HEK293 (cell line): ENCODE data around the gene NAT16.

ENCODE experiments used
- YY2 ChIP-seq: fragments of 450-650 bp; formaldehyde crosslinking; IDR thresholded peaks from 2 replicates; pipeline ENCODE4 v1.5.1; 2016; ENCODE audit warnings: missing biosample characterization, missing genetic modification characterization
- ZNF121 ChIP-seq: fragments of 450-650 bp; formaldehyde crosslinking; IDR thresholded peaks from 2 replicates; pipeline ENCODE4 v1.5.1; 2016; ENCODE audit warnings: missing biosample characterization, missing genetic modification characterization
- ZNF501 ChIP-seq: fragments of 450-650 bp; formaldehyde crosslinking; IDR thresholded peaks from 2 replicates; pipeline ENCODE4 v1.5.1; 2016; ENCODE audit warnings: missing biosample characterization, missing genetic modification characterization
- ZNF530 ChIP-seq: fragments of 450-650 bp; formaldehyde crosslinking; IDR thresholded peaks from 2 replicates; pipeline ENCODE4 v1.5.1; 2016; ENCODE audit warnings: low read depth, missing biosample characterization, missing genetic modification characterization
- ZNF558 ChIP-seq: fragments of 450-650 bp; formaldehyde crosslinking; IDR thresholded peaks from 2 replicates; pipeline ENCODE4 v1.5.1; 2016; ENCODE audit warnings: missing biosample characterization, missing genetic modification characterization
- ZNF561 ChIP-seq: fragments of 450-650 bp; IDR thresholded peaks from 2 replicates; pipeline ENCODE4 v1.5.1; 2018; ENCODE audit warnings: missing biosample characterization, missing genetic modification characterization, borderline replicate concordance
- ZNF621 ChIP-seq: fragments of 450-650 bp; formaldehyde crosslinking; IDR thresholded peaks from 2 replicates; pipeline ENCODE4 v1.5.1; 2017; ENCODE audit warnings: missing biosample characterization, missing genetic modification characterization
- TF ChIP-seq, protein P1 (sequence below): fragments of 450-650 bp; formaldehyde crosslinking; IDR thresholded peaks from 2 replicates; pipeline ENCODE4 v1.5.1; 2016; ENCODE audit warnings: missing biosample characterization, missing genetic modification characterization
- TF ChIP-seq, protein P2 (sequence below): fragments of 450-650 bp; formaldehyde crosslinking; IDR thresholded peaks from 2 replicates; pipeline ENCODE4 v1.5.1; 2016; ENCODE audit warnings: missing biosample characterization, missing genetic modification characterization
- TF ChIP-seq, protein P3 (sequence below): fragments of 450-650 bp; formaldehyde crosslinking; IDR thresholded peaks from 2 replicates; pipeline ENCODE4 v1.5.1; 2016; ENCODE audit warnings: missing biosample characterization, missing genetic modification characterization
- TF ChIP-seq, protein P4 (sequence below): fragments of 450-650 bp; formaldehyde crosslinking; IDR thresholded peaks from 2 replicates; pipeline ENCODE4 v1.5.1; 2016; ENCODE audit warnings: missing biosample characterization, missing genetic modification characterization
- TF ChIP-seq, protein P5 (sequence below): fragments of 450-650 bp; formaldehyde crosslinking; IDR thresholded peaks from 2 replicates; pipeline ENCODE4 v1.5.1; 2016; ENCODE audit warnings: missing biosample characterization, missing genetic modification characterization
- TF ChIP-seq, protein P6 (sequence below): fragments of 450-650 bp; formaldehyde crosslinking; IDR thresholded peaks from 2 replicates; pipeline ENCODE4 v1.5.1; 2016; ENCODE audit warnings: missing biosample characterization, missing genetic modification characterization

DNA sequence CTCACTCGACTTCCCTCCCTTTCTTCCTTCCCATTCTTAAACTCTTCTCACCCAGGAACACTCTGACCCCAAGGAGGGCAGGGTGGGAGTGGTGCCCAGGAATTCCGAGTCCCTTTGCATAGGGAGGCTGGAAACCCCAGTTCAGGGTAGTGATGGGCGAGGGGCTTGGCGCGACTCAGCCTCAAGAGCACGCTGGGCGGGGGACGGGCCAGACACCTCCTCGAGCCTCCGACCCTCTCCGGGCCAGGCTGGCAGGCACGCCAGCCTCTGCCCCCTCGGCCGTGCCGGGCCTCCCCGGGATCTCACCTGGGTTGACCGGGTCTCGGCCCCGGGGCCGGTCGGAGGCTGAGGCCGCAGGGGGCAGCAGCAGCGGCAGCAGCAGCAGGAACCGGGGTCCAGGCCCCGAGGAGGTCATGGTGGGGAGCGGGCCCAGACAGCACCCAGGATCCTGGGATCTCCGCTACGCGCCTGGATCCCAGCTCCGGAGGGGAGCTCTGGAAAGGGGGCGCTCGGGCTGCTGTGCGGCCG lies 36.8 kb upstream of the NAT16 start:
- TF ChIP-seq, protein P1, sequence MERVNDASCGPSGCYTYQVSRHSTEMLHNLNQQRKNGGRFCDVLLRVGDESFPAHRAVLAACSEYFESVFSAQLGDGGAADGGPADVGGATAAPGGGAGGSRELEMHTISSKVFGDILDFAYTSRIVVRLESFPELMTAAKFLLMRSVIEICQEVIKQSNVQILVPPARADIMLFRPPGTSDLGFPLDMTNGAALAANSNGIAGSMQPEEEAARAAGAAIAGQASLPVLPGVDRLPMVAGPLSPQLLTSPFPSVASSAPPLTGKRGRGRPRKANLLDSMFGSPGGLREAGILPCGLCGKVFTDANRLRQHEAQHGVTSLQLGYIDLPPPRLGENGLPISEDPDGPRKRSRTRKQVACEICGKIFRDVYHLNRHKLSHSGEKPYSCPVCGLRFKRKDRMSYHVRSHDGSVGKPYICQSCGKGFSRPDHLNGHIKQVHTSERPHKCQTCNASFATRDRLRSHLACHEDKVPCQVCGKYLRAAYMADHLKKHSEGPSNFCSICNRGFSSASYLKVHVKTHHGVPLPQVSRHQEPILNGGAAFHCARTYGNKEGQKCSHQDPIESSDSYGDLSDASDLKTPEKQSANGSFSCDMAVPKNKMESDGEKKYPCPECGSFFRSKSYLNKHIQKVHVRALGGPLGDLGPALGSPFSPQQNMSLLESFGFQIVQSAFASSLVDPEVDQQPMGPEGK, result no peak
- no peak for TF ChIP-seq ZNF530
- no peak for TF ChIP-seq ZNF121
- no peak for TF ChIP-seq ZNF558 (tag by site-specific recombination)
- TF ChIP-seq, protein P2, sequence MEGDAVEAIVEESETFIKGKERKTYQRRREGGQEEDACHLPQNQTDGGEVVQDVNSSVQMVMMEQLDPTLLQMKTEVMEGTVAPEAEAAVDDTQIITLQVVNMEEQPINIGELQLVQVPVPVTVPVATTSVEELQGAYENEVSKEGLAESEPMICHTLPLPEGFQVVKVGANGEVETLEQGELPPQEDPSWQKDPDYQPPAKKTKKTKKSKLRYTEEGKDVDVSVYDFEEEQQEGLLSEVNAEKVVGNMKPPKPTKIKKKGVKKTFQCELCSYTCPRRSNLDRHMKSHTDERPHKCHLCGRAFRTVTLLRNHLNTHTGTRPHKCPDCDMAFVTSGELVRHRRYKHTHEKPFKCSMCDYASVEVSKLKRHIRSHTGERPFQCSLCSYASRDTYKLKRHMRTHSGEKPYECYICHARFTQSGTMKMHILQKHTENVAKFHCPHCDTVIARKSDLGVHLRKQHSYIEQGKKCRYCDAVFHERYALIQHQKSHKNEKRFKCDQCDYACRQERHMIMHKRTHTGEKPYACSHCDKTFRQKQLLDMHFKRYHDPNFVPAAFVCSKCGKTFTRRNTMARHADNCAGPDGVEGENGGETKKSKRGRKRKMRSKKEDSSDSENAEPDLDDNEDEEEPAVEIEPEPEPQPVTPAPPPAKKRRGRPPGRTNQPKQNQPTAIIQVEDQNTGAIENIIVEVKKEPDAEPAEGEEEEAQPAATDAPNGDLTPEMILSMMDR (tag by site-specific recombination), result no peak; the same call in 1 of the 2 replicates
- TF ChIP-seq ZNF501 (tag by site-specific recombination), result no peak
- no peak for TF ChIP-seq ZNF621 (tag by site-specific recombination)
- TF ChIP-seq, protein P3, sequence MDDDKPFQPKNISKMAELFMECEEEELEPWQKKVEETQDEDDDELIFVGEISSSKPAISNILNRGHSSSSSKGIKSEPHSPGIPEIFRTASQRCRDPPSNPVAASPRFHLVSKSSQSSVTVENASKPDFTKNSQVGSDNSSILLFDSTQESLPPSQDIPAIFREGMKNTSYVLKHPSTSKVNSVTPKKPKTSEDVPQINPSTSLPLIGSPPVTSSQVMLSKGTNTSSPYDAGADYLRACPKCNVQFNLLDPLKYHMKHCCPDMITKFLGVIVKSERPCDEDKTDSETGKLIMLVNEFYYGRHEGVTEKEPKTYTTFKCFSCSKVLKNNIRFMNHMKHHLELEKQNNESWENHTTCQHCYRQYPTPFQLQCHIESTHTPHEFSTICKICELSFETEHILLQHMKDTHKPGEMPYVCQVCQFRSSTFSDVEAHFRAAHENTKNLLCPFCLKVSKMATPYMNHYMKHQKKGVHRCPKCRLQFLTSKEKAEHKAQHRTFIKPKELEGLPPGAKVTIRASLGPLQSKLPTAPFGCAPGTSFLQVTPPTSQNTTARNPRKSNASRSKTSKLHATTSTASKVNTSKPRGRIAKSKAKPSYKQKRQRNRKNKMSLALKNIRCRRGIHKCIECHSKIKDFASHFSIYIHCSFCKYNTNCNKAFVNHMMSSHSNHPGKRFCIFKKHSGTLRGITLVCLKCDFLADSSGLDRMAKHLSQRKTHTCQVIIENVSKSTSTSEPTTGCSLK, result no peak
- TF ChIP-seq, protein P4, sequence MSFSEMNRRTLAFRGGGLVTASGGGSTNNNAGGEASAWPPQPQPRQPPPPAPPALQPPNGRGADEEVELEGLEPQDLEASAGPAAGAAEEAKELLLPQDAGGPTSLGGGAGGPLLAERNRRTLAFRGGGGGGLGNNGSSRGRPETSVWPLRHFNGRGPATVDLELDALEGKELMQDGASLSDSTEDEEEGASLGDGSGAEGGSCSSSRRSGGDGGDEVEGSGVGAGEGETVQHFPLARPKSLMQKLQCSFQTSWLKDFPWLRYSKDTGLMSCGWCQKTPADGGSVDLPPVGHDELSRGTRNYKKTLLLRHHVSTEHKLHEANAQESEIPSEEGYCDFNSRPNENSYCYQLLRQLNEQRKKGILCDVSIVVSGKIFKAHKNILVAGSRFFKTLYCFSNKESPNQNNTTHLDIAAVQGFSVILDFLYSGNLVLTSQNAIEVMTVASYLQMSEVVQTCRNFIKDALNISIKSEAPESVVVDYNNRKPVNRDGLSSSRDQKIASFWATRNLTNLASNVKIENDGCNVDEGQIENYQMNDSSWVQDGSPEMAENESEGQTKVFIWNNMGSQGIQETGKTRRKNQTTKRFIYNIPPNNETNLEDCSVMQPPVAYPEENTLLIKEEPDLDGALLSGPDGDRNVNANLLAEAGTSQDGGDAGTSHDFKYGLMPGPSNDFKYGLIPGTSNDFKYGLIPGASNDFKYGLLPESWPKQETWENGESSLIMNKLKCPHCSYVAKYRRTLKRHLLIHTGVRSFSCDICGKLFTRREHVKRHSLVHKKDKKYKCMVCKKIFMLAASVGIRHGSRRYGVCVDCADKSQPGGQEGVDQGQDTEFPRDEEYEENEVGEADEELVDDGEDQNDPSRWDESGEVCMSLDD, result peak; percentile 26; the same call in 1 of the 2 replicates
- TF ChIP-seq, protein P5, sequence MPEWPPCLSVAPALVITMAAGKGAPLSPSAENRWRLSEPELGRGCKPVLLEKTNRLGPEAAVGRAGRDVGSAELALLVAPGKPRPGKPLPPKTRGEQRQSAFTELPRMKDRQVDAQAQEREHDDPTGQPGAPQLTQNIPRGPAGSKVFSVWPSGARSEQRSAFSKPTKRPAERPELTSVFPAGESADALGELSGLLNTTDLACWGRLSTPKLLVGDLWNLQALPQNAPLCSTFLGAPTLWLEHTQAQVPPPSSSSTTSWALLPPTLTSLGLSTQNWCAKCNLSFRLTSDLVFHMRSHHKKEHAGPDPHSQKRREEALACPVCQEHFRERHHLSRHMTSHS (tag by site-specific recombination), result no peak
- TF ChIP-seq YY2 (tag by site-specific recombination), result no peak
- TF ChIP-seq, protein P6, sequence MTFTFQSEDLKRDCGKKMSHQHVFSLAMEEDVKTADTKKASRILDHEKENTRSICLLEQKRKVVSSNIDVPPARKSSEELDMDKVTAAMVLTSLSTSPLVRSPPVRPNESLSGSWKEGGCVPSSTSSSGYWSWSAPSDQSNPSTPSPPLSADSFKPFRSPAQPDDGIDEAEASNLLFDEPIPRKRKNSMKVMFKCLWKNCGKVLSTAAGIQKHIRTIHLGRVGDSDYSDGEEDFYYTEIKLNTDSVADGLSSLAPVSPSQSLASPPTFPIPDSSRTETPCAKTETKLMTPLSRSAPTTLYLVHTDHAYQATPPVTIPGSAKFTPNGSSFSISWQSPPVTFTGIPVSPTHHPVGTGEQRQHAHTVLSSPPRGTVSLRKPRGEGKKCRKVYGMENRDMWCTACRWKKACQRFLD (tag by site-specific recombination), result no peak
- TF ChIP-seq ZNF561, result no peak
